Fibroblast of lung (primary cell): ENCODE results near the gene TPD52L1.

Experiments used
- CTCF ChIP-seq, 2 donors: IDR thresholded peaks in 1 of 2; conservative IDR thresholded peaks in 1 of 2; 1 replicate in 1 of 2; 2 replicates in 1 of 2; pipeline ENCODE4 v1.5.1; 2011 to 2012; ENCODE audit warnings: low read length in 2 of 2, control low read depth in 1 of 2, inconsistent platforms in 1 of 2, low read depth in 1 of 2, mild to moderate bottlenecking in 1 of 2
- EZH2 ChIP-seq: IDR thresholded peaks from 2 replicates; pipeline ENCODE4 v1.5.1; 2012; ENCODE audit warnings: low read length, control low read depth, mild to moderate bottlenecking; ENCODE audit errors: missing control alignments

- TF ChIP-seq CTCF (conservative IDR thresholded peaks at IDR 0.05 in 1 of 2, IDR thresholded peaks at IDR 0.05 in 1 of 2; ENCODE audit: low read depth in 1 of 2, low read length in 2 of 2) (no peak), EZH2 (no peak)
These were observed 1.8 kb downstream of the TPD52L1 start for GRCh38 chr6:125155344-125155743.
